CD4-positive, alpha-beta T cell treated with Interleukin-12 subunit alpha and Interleukin-12 subunit beta, for 1 hour (primary cell): ENCODE measurements around the gene AIF1L.

Source experiments
- DNase-seq: peaks from one replicate; pipeline ENCODE4 v3.0.0-alpha.2; 2020

The AIF1L gene

GRCh38 chr9:131096269-131097125 lies at the start of gene AIF1L:
AIF1L (plus strand) TSS chr9:131096531; CDS start chr9:131096630, 99 bp downstream.
- DNase-seq, result no peak

GRCh38 chr9:131046581-131047202 lies 49.6 kb upstream of the AIF1L start:
- DNase-seq, result peak; percentile 66

- DNase-seq, result no peak
Measured at GRCh38 chr9:131048332-131048731, 48.0 kb upstream of the AIF1L start.

GRCh38 chr9:131048820-131049219 lies 47.5 kb upstream of the AIF1L start:
- DNase-seq, result no peak

GRCh38 chr9:131049829-131050715 lies 46.3 kb upstream of the AIF1L start:
- no peak for DNase-seq

GRCh38 chr9:131050831-131051230 lies 45.5 kb upstream of the AIF1L start:
- DNase-seq, result no peak

- DNase-seq, result no peak
Measured at GRCh38 chr9:131051592-131052517, 44.5 kb upstream of the AIF1L start.

- DNase-seq, result no peak
Measured at GRCh38 chr9:131053896-131054295, 42.4 kb upstream of the AIF1L start.

GRCh38 chr9:131056781-131057506 lies 39.4 kb upstream of the AIF1L start:
- no peak for DNase-seq

- DNase-seq, result no peak
Measured at GRCh38 chr9:131060900-131061630, 35.3 kb upstream of the AIF1L start.

GRCh38 chr9:131062969-131063368 lies 33.4 kb upstream of the AIF1L start:
- no peak for DNase-seq

- DNase-seq, result no peak
Measured at GRCh38 chr9:131065599-131065998, 30.7 kb upstream of the AIF1L start.

- no peak for DNase-seq
Measured at GRCh38 chr9:131067625-131068024, 28.7 kb upstream of the AIF1L start.

- DNase-seq, result no peak
Measured at GRCh38 chr9:131068076-131068816, 28.1 kb upstream of the AIF1L start.

- no peak for DNase-seq
Measured at GRCh38 chr9:131069699-131070098, 26.6 kb upstream of the AIF1L start.

- no peak for DNase-seq
Measured at GRCh38 chr9:131072107-131072870, 24.0 kb upstream of the AIF1L start.

- DNase-seq, result no peak
Measured at GRCh38 chr9:131072871-131073237, 23.5 kb upstream of the AIF1L start.

- no peak for DNase-seq
Measured at GRCh38 chr9:131076347-131077195, 19.8 kb upstream of the AIF1L start.
